ENCODE data around the gene HBP1. TPM values are rescaled to one million over a fixed set of nuclear protein-coding genes. Genes with fewer than 3 reads are reported as not detected.

Gene HBP1
- total and polyA plus RNA-seq, 7 experiments from 2014 or later = 34.6 to 219 (median 116) TPM

DNA sequence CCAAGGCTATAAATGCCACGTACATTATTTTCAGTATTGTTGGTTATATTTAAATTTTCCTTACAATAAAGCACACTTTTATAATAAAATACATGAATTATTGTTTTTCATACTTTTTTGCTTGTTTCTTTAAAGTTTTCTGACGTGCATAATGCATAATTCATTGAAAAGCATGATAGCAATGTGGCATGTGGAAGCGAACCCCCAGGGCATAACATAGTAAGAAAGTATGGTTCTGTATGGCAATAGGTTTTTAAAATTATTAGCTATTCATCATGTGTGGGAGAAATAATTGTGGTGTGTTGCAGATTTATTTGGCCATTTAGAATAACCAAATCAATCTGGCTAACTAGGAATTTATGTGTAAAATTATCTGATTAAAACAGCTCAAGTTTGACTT lies 7.4 kb upstream of the HBP1 start:
- no peaks in the 10 kb centered on the region for H3K4me1 ChIP-seq (ENCODE audit: control insufficient read depth in 2 of 2, insufficient read depth in 2 of 2, low read length in 2 of 2)
- H3K4me1 Mint-ChIP-seq = peaks cover 0 to 5% (median 4%) of the 10 kb centered on the region in 7 donors
- no peaks in the 10 kb centered on the region for H3K36me3 ChIP-seq (ENCODE audit: control insufficient read depth in 2 of 3, insufficient read depth in 3 of 3, low read length in 3 of 3)
- H3K36me3 Mint-ChIP-seq = no peaks in the 10 kb centered on the region
- no peak overlapping the region for H3K27ac ChIP-seq (ENCODE audit: low read depth, low read length)
- no peaks in the 10 kb centered on the region for H3K9me3 ChIP-seq (ENCODE audit: control insufficient read depth in 2 of 3, low read length in 3 of 3)
- H3K4me3 Mint-ChIP-seq = no peak overlapping the region
- POLR2A ChIA-PET = no interaction called here
- no peak overlapping the region for H3K4me3 ChIP-seq (ENCODE audit: low read length)
- no peak overlapping the region for H3K27ac Mint-ChIP-seq
- no peak for DNase-seq
- no peak for ATAC-seq
- H3K27me3 Mint-ChIP-seq = peaks cover 0 to 39% (median 0%) of the 10 kb centered on the region in 5 donors
- H3K27me3 ChIP-seq (ENCODE audit: control insufficient read depth in 2 of 2, insufficient read depth in 2 of 2, low read length in 2 of 2) = no peaks in the 10 kb centered on the region
- H3K9me3 Mint-ChIP-seq = no peaks in the 10 kb centered on the region
- CTCF ChIA-PET = interaction anchor here (0.8 kb wide), 1 partner anchor 9 kb away, joined by 5 read pairs; no protein-coding TSS in a partner anchor
- intact Hi-C loops (cut with micrococcal nuclease) = no loop called here

DNA sequence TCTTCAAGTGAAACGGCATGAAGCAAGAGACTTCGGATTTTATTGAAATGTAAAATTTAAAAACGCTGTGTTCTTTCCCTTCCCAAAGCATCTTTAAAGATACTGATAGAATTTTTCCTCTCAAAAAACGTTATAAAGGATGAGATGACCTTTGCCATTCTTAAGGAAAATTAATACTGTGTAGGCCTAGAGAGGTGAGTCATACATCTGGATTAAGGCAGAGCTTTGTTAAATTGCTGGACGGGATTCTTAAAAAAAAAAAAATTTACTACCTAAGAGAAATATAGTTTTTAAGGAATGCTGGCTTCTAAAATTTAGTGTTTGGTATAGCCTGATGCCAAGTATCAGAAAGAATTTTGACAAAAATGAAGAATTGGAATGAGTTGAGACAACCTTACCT lies 6.3 kb upstream of the HBP1 start:
- Mint-ChIP-seq H3K4me3 (no peak overlapping the region), H3K36me3 (no peaks in the 10 kb centered on the region), H3K9me3 (no peaks in the 10 kb centered on the region), H3K27me3 (peaks cover 0 to 32% (median 0%) of the 10 kb centered on the region in 5 donors), H3K27ac (no peak overlapping the region), H3K4me1 (peaks cover 2 to 13% (median 8%) of the 10 kb centered on the region in 7 donors)
- Histone ChIP-seq H3K27ac (ENCODE audit: low read depth, low read length) (no peak overlapping the region), H3K4me3 (ENCODE audit: low read length) (no peak overlapping the region), H3K36me3 (ENCODE audit: control insufficient read depth in 2 of 3, insufficient read depth in 3 of 3, low read length in 3 of 3) (no peaks in the 10 kb centered on the region), H3K4me1 (ENCODE audit: control insufficient read depth in 2 of 2, insufficient read depth in 2 of 2, low read length in 2 of 2) (peaks cover 0 to 9% of the 10 kb centered on the region in 2 donors), H3K27me3 (ENCODE audit: control insufficient read depth in 2 of 2, insufficient read depth in 2 of 2, low read length in 2 of 2) (no peaks in the 10 kb centered on the region), H3K9me3 (ENCODE audit: control insufficient read depth in 2 of 3, low read length in 3 of 3) (no peaks in the 10 kb centered on the region)
- intact Hi-C loops (cut with micrococcal nuclease) = no loop called here
- POLR2A ChIA-PET = interaction anchor here (0.5 kb wide), 1 partner anchor 230 kb away, joined by 5 read pairs; no protein-coding TSS in a partner anchor
- DNase-seq (no peak), ATAC-seq (no peak)
- CTCF ChIA-PET = interaction anchor here (0.6 to 6.8 kb wide), 2 partner anchors 13 to 119 kb away, joined by 3 to 67 read pairs; no protein-coding TSS in a partner anchor

DNA sequence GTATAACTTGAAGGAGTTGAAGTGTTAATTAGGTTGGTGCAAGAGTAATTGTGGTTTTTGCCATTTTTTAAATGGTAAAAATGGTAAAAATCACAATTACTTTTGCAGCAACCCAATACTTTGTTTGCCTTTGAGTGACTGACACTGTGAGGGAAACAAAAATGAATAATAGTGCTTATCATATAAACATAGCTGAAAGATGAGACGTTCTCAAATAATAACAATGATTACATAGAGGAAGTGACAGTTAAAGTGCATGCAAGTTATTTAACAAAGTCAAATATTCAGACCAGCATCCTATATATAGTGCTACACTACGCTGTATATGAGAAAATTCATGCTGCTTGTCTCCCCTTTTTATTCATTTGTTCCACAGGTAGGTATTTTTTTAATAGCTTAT lies 4.7 kb upstream of the HBP1 start:
- no peak overlapping the region for H3K4me3 Mint-ChIP-seq
- peaks cover 0 to 2% (median 0%) of the 10 kb centered on the region in 11 donors for H3K9me3 Mint-ChIP-seq
- CTCF ChIA-PET = interaction anchor here (6.8 kb wide), 1 partner anchor 14 kb away, joined by 67 read pairs; no protein-coding TSS in a partner anchor

DNA sequence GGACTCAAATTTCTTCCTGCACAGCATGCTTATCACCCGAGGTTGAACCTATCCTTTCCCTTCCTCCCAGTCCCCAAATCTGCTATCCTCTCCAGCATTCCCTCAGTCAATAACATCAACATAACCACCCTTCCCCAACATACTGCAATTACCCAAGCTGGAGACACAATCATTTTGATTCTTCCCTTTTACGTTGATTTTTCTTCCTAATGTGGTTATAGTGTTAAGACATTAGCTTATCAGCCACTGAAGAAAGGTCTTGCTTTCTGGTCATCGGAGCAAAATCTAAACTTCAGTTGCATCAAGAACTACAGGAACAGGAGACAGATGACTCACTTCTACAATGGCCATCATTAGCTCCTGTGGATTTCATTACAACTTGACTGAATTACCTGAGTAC lies 3.5 kb upstream of the HBP1 start:
- CTCF ChIA-PET = interaction anchor here (6.8 kb wide), 1 partner anchor 15 kb away, joined by 67 read pairs; no protein-coding TSS in a partner anchor
- intact Hi-C loops (cut with micrococcal nuclease) = loop anchor here (5.0 kb wide), 5 partner anchors 373 to 1633 kb away; partner anchors contain the start of gene RINT1 (in 1 of the 2)
- Mint-ChIP-seq H3K27ac (peak overlapping the region in 3 of 9 donors; percentile 14 to 98 (median 66)), H3K36me3 (peaks cover 0 to 1% (median 0%) of the 10 kb centered on the region in 5 donors), H3K9me3 (peaks cover 0 to 2% (median 0%) of the 10 kb centered on the region in 11 donors), H3K4me1 (peaks cover 9 to 23% (median 18%) of the 10 kb centered on the region in 7 donors), H3K27me3 (peaks cover 0 to 30% (median 0%) of the 10 kb centered on the region in 5 donors), H3K4me3 (no peak overlapping the region)
- POLR2A ChIA-PET = interaction anchor here (0.6 to 1.4 kb wide), 4 partner anchors 9 to 302 kb away, joined by 3 to 5 read pairs (median 4); no protein-coding TSS in a partner anchor
- Histone ChIP-seq H3K36me3 (ENCODE audit: control insufficient read depth in 2 of 3, insufficient read depth in 3 of 3, low read length in 3 of 3) (peaks cover 0 to 12% (median 0%) of the 10 kb centered on the region in 3 experiments), H3K27ac (ENCODE audit: low read depth, low read length) (no peak overlapping the region), H3K9me3 (ENCODE audit: control insufficient read depth in 2 of 3, low read length in 3 of 3) (no peaks in the 10 kb centered on the region), H3K4me1 (ENCODE audit: control insufficient read depth in 2 of 2, insufficient read depth in 2 of 2, low read length in 2 of 2) (peaks cover 4 to 16% of the 10 kb centered on the region in 2 donors), H3K27me3 (ENCODE audit: control insufficient read depth in 2 of 2, insufficient read depth in 2 of 2, low read length in 2 of 2) (no peaks in the 10 kb centered on the region), H3K4me3 (ENCODE audit: low read length) (no peak overlapping the region)
- ATAC-seq = no peak
- no peak for DNase-seq

More for the DNA sequence above, 4.7 kb upstream of the HBP1 start:
- ATAC-seq (no peak), DNase-seq (no peak)
- no peak overlapping the region for H3K4me3 ChIP-seq (ENCODE audit: low read length)
- peak overlapping the region in 1 of 9 donors; percentile 4 for H3K27ac Mint-ChIP-seq
- H3K27me3 ChIP-seq (ENCODE audit: control insufficient read depth in 2 of 2, insufficient read depth in 2 of 2, low read length in 2 of 2) = no peaks in the 10 kb centered on the region
- POLR2A ChIA-PET = interaction anchor here (0.7 to 1.2 kb wide), 4 partner anchors 14 to 579 kb away, joined by 3 to 5 read pairs (median 4); no protein-coding TSS in a partner anchor
- no peaks in the 10 kb centered on the region for H3K9me3 ChIP-seq (ENCODE audit: control insufficient read depth in 2 of 3, low read length in 3 of 3)
- peaks cover 0 to 3% (median 0%) of the 10 kb centered on the region in 3 experiments for H3K36me3 ChIP-seq (ENCODE audit: control insufficient read depth in 2 of 3, insufficient read depth in 3 of 3, low read length in 3 of 3)
- intact Hi-C loops (cut with micrococcal nuclease) = no loop called here
- peaks cover 0 to 30% (median 0%) of the 10 kb centered on the region in 5 donors for H3K27me3 Mint-ChIP-seq
- H3K27ac ChIP-seq (ENCODE audit: low read depth, low read length) = no peak overlapping the region
- peaks cover 0 to 1% (median 0%) of the 10 kb centered on the region in 5 donors for H3K36me3 Mint-ChIP-seq
- H3K4me1 ChIP-seq (ENCODE audit: control insufficient read depth in 2 of 2, insufficient read depth in 2 of 2, low read length in 2 of 2) = peaks cover 0 to 10% of the 10 kb centered on the region in 2 donors
- H3K4me1 Mint-ChIP-seq = peaks cover 2 to 17% (median 12%) of the 10 kb centered on the region in 7 donors

DNA sequence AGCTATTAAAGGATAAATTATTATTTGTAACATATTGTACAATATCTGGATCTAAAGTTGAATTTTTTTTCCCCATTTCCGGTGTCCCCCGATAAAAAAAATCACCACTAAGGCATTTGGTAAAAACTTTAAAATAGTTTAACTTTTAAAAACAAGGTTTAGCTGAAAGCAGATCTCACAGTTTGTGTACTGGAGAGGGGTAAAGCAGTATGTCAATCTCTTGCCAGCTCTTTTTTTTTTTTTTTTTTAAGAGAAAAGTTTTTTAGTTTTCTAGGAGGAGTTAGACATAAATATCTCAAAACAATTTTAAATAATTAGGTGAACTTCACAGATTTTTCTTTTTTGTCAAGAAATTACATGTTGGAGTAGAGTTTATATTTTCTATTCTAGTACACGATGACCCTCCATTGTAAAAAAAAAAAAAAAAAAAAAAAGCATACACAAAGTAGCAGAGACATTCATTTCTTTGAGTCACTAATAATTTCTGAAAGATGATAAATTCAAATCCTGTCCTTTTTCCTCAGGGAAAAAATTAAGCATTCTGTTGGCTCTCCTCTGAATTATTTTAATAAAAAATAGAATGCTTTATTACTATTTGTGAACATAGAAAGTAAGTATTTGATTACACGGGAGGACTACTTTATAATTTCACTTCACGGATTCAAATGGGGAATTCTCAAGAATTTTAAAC lies 1.9 kb upstream of the HBP1 start:
- Histone ChIP-seq H3K9me3 (ENCODE audit: control insufficient read depth in 2 of 3, low read length in 3 of 3) (no peaks in the 10 kb centered on the region), H3K27me3 (ENCODE audit: control insufficient read depth in 2 of 2, insufficient read depth in 2 of 2, low read length in 2 of 2) (no peaks in the 10 kb centered on the region), H3K36me3 (ENCODE audit: control insufficient read depth in 2 of 3, insufficient read depth in 3 of 3, low read length in 3 of 3) (peaks cover 0 to 17% (median 3%) of the 10 kb centered on the region in 3 experiments), H3K4me1 (ENCODE audit: control insufficient read depth in 2 of 2, insufficient read depth in 2 of 2, low read length in 2 of 2) (peaks cover 15 to 26% of the 10 kb centered on the region in 2 donors), H3K27ac (ENCODE audit: low read depth, low read length) (peak overlapping the region; percentile 100), H3K4me3 (ENCODE audit: low read length) (peak overlapping the region; percentile 84)
- ATAC-seq = no peak
- no peak for DNase-seq
- Mint-ChIP-seq H3K9me3 (peaks cover 0 to 2% (median 0%) of the 10 kb centered on the region in 11 donors), H3K27ac (peak overlapping the region; percentile 98 to 100 (median 99)), H3K4me1 (peaks cover 15 to 36% (median 29%) of the 10 kb centered on the region in 7 donors), H3K4me3 (peak overlapping the region; percentile 88 to 100 (median 96)), H3K27me3 (peaks cover 0 to 30% (median 0%) of the 10 kb centered on the region in 5 donors), H3K36me3 (peaks cover 0 to 5% (median 0%) of the 10 kb centered on the region in 5 donors)
- intact Hi-C loops (cut with micrococcal nuclease) = loop anchor here (5.0 kb wide), 5 partner anchors 375 to 1635 kb away; partner anchors contain the start of gene RINT1 (in 1 of the 2)
- CTCF ChIA-PET = interaction anchor here (6.8 kb wide), 1 partner anchor 17 kb away, joined by 67 read pairs; no protein-coding TSS in a partner anchor
- POLR2A ChIA-PET = interaction anchor here (0.7 to 4.2 kb wide), 11 partner anchors 15 to 1050 kb away, joined by 3 to 79 read pairs (median 17); partner anchors contain the start of genes CBLL1, COG5 and DUS4L
